Measurements from ENCODE around the gene PPM1H.

GRCh38 chr12:62653304-62653703 is 281.6 kb downstream of the PPM1H start:
- TF ChIP-seq CTCF (IDR thresholded peaks at IDR 0.05) = no peak
- no peak for TF ChIP-seq POLR2A (IDR thresholded peaks at IDR 0.05)

Data from vagina (tissue), 2 donors.